H9 (cell line): Measurements from ENCODE around the gene NLRP9. TPM values are rescaled to one million over a fixed set of nuclear protein-coding genes. Genes with fewer than 3 reads are reported as not detected.
"Not testable (repeated sequence)": the region's sequence is repeated elsewhere in the genome, so short reads cannot be mapped to it uniquely, and the experiment has no call there.

Source experiments
- DNase-seq: peaks from one replicate; pipeline ENCODE4 v3.0.0-alpha.2; 2017
- H2AFZ ChIP-seq: one replicate; pipeline ENCODE4 v1.6.1; 2013; ENCODE audit warnings: mild to moderate bottlenecking, low read length, control low read depth, moderate library complexity
- H2AK5ac ChIP-seq: 2 replicates; pipeline ENCODE4 v1.6.1; 2013; ENCODE audit warnings: low read length, control low read depth, mixed read lengths; ENCODE audit not compliant: insufficient read length
- H2BK120ac ChIP-seq: one replicate; pipeline ENCODE4 v1.6.1; 2013; ENCODE audit warnings: low read depth, mild to moderate bottlenecking, low read length, control low read depth, inconsistent platforms; ENCODE audit not compliant: poor library complexity, severe bottlenecking
- H2BK12ac ChIP-seq: 2 replicates; pipeline ENCODE4 v1.6.1; 2013; ENCODE audit warnings: low read length, control low read depth, mixed read lengths, low read depth; ENCODE audit not compliant: insufficient read length
- H2BK15ac ChIP-seq: 2 replicates; pipeline ENCODE4 v1.6.1; 2013; ENCODE audit warnings: low read depth, low read length, control low read depth
- H2BK20ac ChIP-seq: one replicate; pipeline ENCODE4 v1.6.1; 2013; ENCODE audit warnings: low read depth, mild to moderate bottlenecking, low read length, control low read depth, inconsistent platforms; ENCODE audit not compliant: poor library complexity, severe bottlenecking
- H2BK5ac ChIP-seq: 2 replicates; pipeline ENCODE4 v1.6.1; 2013; ENCODE audit warnings: low read length, control low read depth, mixed read lengths; ENCODE audit not compliant: insufficient read length
- H3K14ac ChIP-seq: 2 replicates; pipeline ENCODE4 v1.6.1; 2013; ENCODE audit warnings: low read length, control low read depth; ENCODE audit not compliant: insufficient read depth
- H3K18ac ChIP-seq: 2 replicates; pipeline ENCODE4 v1.6.1; 2013; ENCODE audit warnings: low read depth, mild to moderate bottlenecking, mixed read lengths, low read length, control low read depth; ENCODE audit not compliant: insufficient read length
- H3K23ac ChIP-seq: 2 replicates; pipeline ENCODE4 v1.6.1; 2013; ENCODE audit warnings: low read length, control low read depth, mixed read lengths, low read depth; ENCODE audit not compliant: insufficient read length
- H3K23me2 ChIP-seq: 2 replicates; pipeline ENCODE4 v1.6.1; 2013; ENCODE audit warnings: low read depth, mild to moderate bottlenecking, mixed read lengths, low read length, control low read depth; ENCODE audit not compliant: insufficient read length, poor library complexity, severe bottlenecking
- H3K27ac ChIP-seq: 2 replicates; pipeline ENCODE4 v1.5.1; 2013; ENCODE audit warnings: low read length, control low read depth, mixed read lengths, low read depth; ENCODE audit not compliant: insufficient read length
- H3K27me3 ChIP-seq: 2 replicates; pipeline ENCODE4 v1.6.1; 2013; ENCODE audit warnings: low read length, control low read depth, inconsistent platforms; ENCODE audit not compliant: insufficient read depth
- H3K4ac ChIP-seq: 2 replicates; pipeline ENCODE4 v1.6.1; 2013; ENCODE audit warnings: low read depth, mild to moderate bottlenecking, control low read depth, inconsistent platforms, low read length, moderate library complexity
- H3K4me1 ChIP-seq: 2 replicates; pipeline ENCODE4 v1.6.1; 2013; ENCODE audit warnings: low read length, control low read depth, inconsistent platforms; ENCODE audit not compliant: insufficient read depth
- H3K4me2 ChIP-seq: 2 replicates; pipeline ENCODE4 v1.6.1; 2013; ENCODE audit warnings: low read length, control low read depth, mixed read lengths; ENCODE audit not compliant: insufficient read length, insufficient read depth
- H3K56ac ChIP-seq: 2 replicates; pipeline ENCODE4 v1.6.1; 2013; ENCODE audit warnings: low read depth, mild to moderate bottlenecking, mixed read lengths, low read length, control low read depth; ENCODE audit not compliant: insufficient read length
- H3K79me1 ChIP-seq: 2 replicates; pipeline ENCODE4 v1.6.1; 2013; ENCODE audit warnings: low read depth, mild to moderate bottlenecking, moderate library complexity, low read length, control low read depth, inconsistent platforms; ENCODE audit not compliant: insufficient read depth, poor library complexity, severe bottlenecking
- H3K79me2 ChIP-seq: 2 replicates; pipeline ENCODE4 v1.6.1; 2013; ENCODE audit warnings: low read length, control low read depth, inconsistent platforms; ENCODE audit not compliant: insufficient read depth
- H3K9ac ChIP-seq: 2 replicates; pipeline ENCODE4 v1.6.1; 2013; ENCODE audit warnings: low read length, control low read depth, mixed read lengths; ENCODE audit not compliant: insufficient read length; ENCODE audit errors: extremely low read depth
- H3K9me3 ChIP-seq: one replicate; pipeline ENCODE4 v1.6.1; 2013; ENCODE audit warnings: low read depth, low read length, inconsistent platforms; ENCODE audit not compliant: control insufficient read depth
- H3T11ph ChIP-seq: one replicate; pipeline ENCODE4 v1.6.1; 2013; ENCODE audit warnings: mild to moderate bottlenecking, low read length, control low read depth, inconsistent platforms
- H4K20me1 ChIP-seq: one replicate; pipeline ENCODE4 v1.6.1; 2013; ENCODE audit not compliant: control insufficient read depth, insufficient read length, insufficient read depth
- H4K5ac ChIP-seq: 2 replicates; pipeline ENCODE4 v1.6.1; 2013; ENCODE audit warnings: low read depth, mild to moderate bottlenecking, mixed read lengths, low read length, control low read depth; ENCODE audit not compliant: insufficient read length
- H4K8ac ChIP-seq: replicated peaks from 2 replicates; pipeline ENCODE4 v1.6.1; 2013; ENCODE audit warnings: low read length, control low read depth, mixed read lengths, low read depth; ENCODE audit not compliant: insufficient read length
- H4K91ac ChIP-seq: 2 replicates; pipeline ENCODE4 v1.6.1; 2013; ENCODE audit warnings: low read depth, mild to moderate bottlenecking, moderate library complexity, mixed read lengths, low read length, control low read depth; ENCODE audit not compliant: insufficient read length
- H3K27ac Mint-ChIP-seq, 3 experiments: 2 replicates in 2 of 3; 3 replicates in 1 of 3; pipeline ENCODE4 v1.8.0; 2020 to 2021; ENCODE audit warnings: mixed read lengths in 3 of 3, mild to moderate bottlenecking in 1 of 3, moderate library complexity in 1 of 3
- H3K27me3 Mint-ChIP-seq: 2 replicates; pipeline ENCODE4 v1.8.0; 2021; ENCODE audit warnings: low read depth, mild to moderate bottlenecking, moderate library complexity, mixed read lengths
- H3K36me3 Mint-ChIP-seq, 3 experiments: 2 replicates in 2 of 3; 3 replicates in 1 of 3; pipeline ENCODE4 v1.8.0; 2020 to 2021; ENCODE audit warnings: low read depth in 3 of 3, mixed read lengths in 3 of 3; ENCODE audit not compliant: insufficient read depth in 1 of 3
- H3K4me1 Mint-ChIP-seq, 2 experiments: 2 replicates each; pipeline ENCODE4 v1.8.0; 2020; ENCODE audit warnings: mixed read lengths in 2 of 2
- H3K4me3 Mint-ChIP-seq, 2 experiments: 2 replicates in 1 of 2; 3 replicates in 1 of 2; pipeline ENCODE4 v1.8.0; 2020 to 2021; ENCODE audit warnings: mild to moderate bottlenecking in 2 of 2, mixed read lengths in 2 of 2, moderate library complexity in 1 of 2
- H3K9me3 Mint-ChIP-seq, 2 experiments: 2 replicates in 1 of 2; 3 replicates in 1 of 2; pipeline ENCODE4 v1.8.0; 2020; ENCODE audit warnings: mild to moderate bottlenecking in 2 of 2, mixed read lengths in 2 of 2, moderate library complexity in 1 of 2
- WGBS: extraction: QIAGEN DNeasy Blood & Tissue Kit; methylation state at CpG from one replicate; pipeline ENCODE4 v1.1.7; 2013; ENCODE audit warnings: missing lambda C conversion rate, low lambda C conversion rate, mixed read lengths; ENCODE audit not compliant: insufficient read length; ENCODE audit errors: extremely low coverage; 5-methylcytosine and 5-hydroxymethylcytosine counted together
- total RNA-seq: library from RNA; stranded (reverse); gene quantifications from 2 replicates; pipeline ENCODE4 v1.2.1, GENCODE V29; 2021

The NLRP9 gene
- total RNA-seq, 1 experiment from 2014 or later = not detected

DNA sequence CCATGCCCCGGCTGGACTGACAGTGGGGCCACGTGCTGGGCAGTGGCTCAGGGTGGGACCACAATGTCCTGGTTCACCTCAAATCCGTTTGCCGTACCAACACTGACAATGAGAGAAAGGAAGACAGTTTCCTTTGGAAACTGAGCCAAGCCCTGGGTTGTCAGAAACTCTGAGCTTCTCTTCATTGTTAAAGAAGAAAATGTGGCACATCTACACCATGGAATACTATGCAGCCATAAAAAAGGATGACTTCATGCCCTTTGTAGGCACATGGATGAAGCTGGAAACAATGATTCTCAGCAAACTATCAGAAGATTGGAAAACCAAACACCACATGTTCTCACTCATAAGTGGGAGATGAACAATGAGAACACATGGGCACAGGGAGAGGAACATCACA lies 18.6 kb upstream of the NLRP9 start:
- not testable (repeated sequence) for H2BK12ac ChIP-seq, H4K5ac ChIP-seq, H3K79me1 ChIP-seq, H2AK5ac ChIP-seq, H3K4me3 Mint-ChIP-seq, H3K4ac ChIP-seq, H4K91ac ChIP-seq, H3K27ac Mint-ChIP-seq, H3K27me3 Mint-ChIP-seq, DNase-seq, H3K79me2 ChIP-seq, H3K27ac ChIP-seq, H3K4me1 Mint-ChIP-seq, H2BK120ac ChIP-seq, H3K23me2 ChIP-seq, H2BK15ac ChIP-seq, H3K18ac ChIP-seq, H3K4me2 ChIP-seq, H3K9ac ChIP-seq, H4K20me1 ChIP-seq, H2AFZ ChIP-seq, H3K14ac ChIP-seq, H3K27me3 ChIP-seq, H3T11ph ChIP-seq, H2BK20ac ChIP-seq, H2BK5ac ChIP-seq, H3K4me1 ChIP-seq, H3K56ac ChIP-seq, H3K23ac ChIP-seq, H4K8ac ChIP-seq
- Mint-ChIP-seq H3K36me3 (peaks cover 12 to 24% (median 16%) of the 10 kb centered on the region in 3 experiments; a peak in 6 of 7 replicates), H3K9me3 (peaks cover 88 to 90% of the 10 kb centered on the region in 2 experiments)
- H3K9me3 ChIP-seq = peaks cover 79% of the 10 kb centered on the region
- no CpG with 5 or more reads among the region's 4 CpGs for WGBS
